Stimulated activated CD8-positive, alpha-beta memory T cell treated with anti-CD3 and anti-CD28 coated beads, Interleukin-15, amount 100 ng/mL, for 1 hour (primary cell): ENCODE measurements around the gene CASP9.
"Not testable (repeated sequence)": the region's sequence is repeated elsewhere in the genome, so short reads cannot be mapped to it uniquely, and the experiment has no call there.

ENCODE experiments used
- DNase-seq: peaks from one replicate; pipeline ENCODE4 v3.0.0-alpha.2; 2020; ENCODE audit warnings: low read depth

The CASP9 gene

GRCh38 chr1:15500184-15501178, 23.5 kb downstream of the CASP9 start:
- no peak for DNase-seq

- no peak for DNase-seq
Observed at GRCh38 chr1:15493869-15494390, 30.1 kb downstream of the CASP9 start.

- DNase-seq: no peak
Observed at GRCh38 chr1:15492596-15492995, 31.4 kb downstream of the CASP9 start.

GRCh38 chr1:15491010-15491409, 33.0 kb downstream of the CASP9 start:
- not testable (repeated sequence) for DNase-seq

GRCh38 chr1:15489052-15489736, 34.8 kb downstream of the CASP9 start:
- DNase-seq: no peak

GRCh38 chr1:15488371-15488770, 35.6 kb downstream of the CASP9 start:
- no peak for DNase-seq

- not testable (repeated sequence) for DNase-seq
Observed at GRCh38 chr1:15486844-15487610, 37.0 kb downstream of the CASP9 start.

GRCh38 chr1:15485636-15486035, 38.4 kb downstream of the CASP9 start:
- DNase-seq: no peak

GRCh38 chr1:15484443-15484842, 39.6 kb downstream of the CASP9 start:
- not testable (repeated sequence) for DNase-seq

- DNase-seq: no peak
Observed at GRCh38 chr1:15483971-15484370, 40.0 kb downstream of the CASP9 start.

- DNase-seq: not testable (repeated sequence)
Observed at GRCh38 chr1:15482983-15483543, 41.0 kb downstream of the CASP9 start.

GRCh38 chr1:15482455-15482854, 41.6 kb downstream of the CASP9 start:
- not testable (repeated sequence) for DNase-seq

- no peak for DNase-seq
Observed at GRCh38 chr1:15479654-15480347, 44.2 kb downstream of the CASP9 start.

GRCh38 chr1:15477646-15478212, 46.3 kb downstream of the CASP9 start:
- no peak for DNase-seq

- no peak for DNase-seq
Observed at GRCh38 chr1:15476927-15477326, 47.1 kb downstream of the CASP9 start.

- no peak for DNase-seq
Observed at GRCh38 chr1:15475752-15476314, 48.2 kb downstream of the CASP9 start, which contains the start of gene CELA2B. TSS of gene CELA2B (plus strand) at chr1:15476104. CDS start at chr1:15476126, 22 bp downstream.

GRCh38 chr1:15472587-15472986, 51.4 kb downstream of the CASP9 start:
- DNase-seq: no peak

GRCh38 chr1:15471723-15472122, 52.3 kb downstream of the CASP9 start:
- DNase-seq: not testable (repeated sequence)

GRCh38 chr1:15471067-15471466, 52.9 kb downstream of the CASP9 start:
- DNase-seq: not testable (repeated sequence)

GRCh38 chr1:15469821-15470448, 54.1 kb downstream of the CASP9 start:
- DNase-seq: not testable (repeated sequence)
